GOT3 (cell line): ENCODE measurements around the gene RNF125.
"Not testable (repeated sequence)": the region's sequence is repeated elsewhere in the genome, so short reads cannot be mapped to it uniquely, and the experiment has no call there.

ENCODE experiments used
- DNase-seq: peaks from one replicate; lab custom pipeline; 2025; ENCODE audit warnings: mixed read lengths; lab: John Stamatoyannopoulos, UW

Gene RNF125

GRCh38 chr18:32025744-32026143 is 7.1 kb downstream of the RNF125 start:
- DNase-seq: no peak

GRCh38 chr18:32026491-32027086 is 8.0 kb downstream of the RNF125 start:
- DNase-seq: no peak

GRCh38 chr18:32029558-32029957 is 10.9 kb downstream of the RNF125 start:
- no peak for DNase-seq

- no peak for DNase-seq
These were observed 14.0 kb downstream of the RNF125 start for GRCh38 chr18:32032609-32033008.

- no peak for DNase-seq
These were observed 18.0 kb downstream of the RNF125 start for GRCh38 chr18:32036506-32037180.

- no peak for DNase-seq
These were observed 19.0 kb downstream of the RNF125 start for GRCh38 chr18:32037616-32038015.

GRCh38 chr18:32040936-32041335 is 22.3 kb downstream of the RNF125 start:
- DNase-seq: no peak

GRCh38 chr18:32042337-32042736 is 23.7 kb downstream of the RNF125 start:
- no peak for DNase-seq

GRCh38 chr18:32048507-32049091 is 30.0 kb downstream of the RNF125 start:
- no peak for DNase-seq

- DNase-seq: no peak
These were observed 31.0 kb downstream of the RNF125 start for GRCh38 chr18:32049393-32050171.

GRCh38 chr18:32056613-32057358 is 38.2 kb downstream of the RNF125 start:
- DNase-seq: no peak

GRCh38 chr18:32057624-32058165 is 39.1 kb downstream of the RNF125 start:
- no peak for DNase-seq

- DNase-seq: no peak
These were observed 41.4 kb downstream of the RNF125 start for GRCh38 chr18:32060026-32060425.

GRCh38 chr18:32067375-32068167 is 48.9 kb downstream of the RNF125 start:
- DNase-seq: no peak

- no peak for DNase-seq
These were observed 53.7 kb downstream of the RNF125 start for GRCh38 chr18:32072321-32072720.

- DNase-seq: no peak
These were observed 55.6 kb downstream of the RNF125 start for GRCh38 chr18:32074206-32074605.

GRCh38 chr18:32078845-32079244 is 60.2 kb downstream of the RNF125 start:
- DNase-seq: no peak

GRCh38 chr18:32081881-32082280 is 63.3 kb downstream of the RNF125 start:
- DNase-seq: no peak

- no peak for DNase-seq
These were observed 65.2 kb downstream of the RNF125 start for GRCh38 chr18:32083781-32084180.

GRCh38 chr18:32086881-32087280 is 68.3 kb downstream of the RNF125 start:
- DNase-seq: no peak

- DNase-seq: not testable (repeated sequence)
These were observed 72.2 kb downstream of the RNF125 start for GRCh38 chr18:32090831-32091230.
